Amniotic epithelial cell (primary cell): ENCODE measurements around the gene MUS81.
"Not testable (repeated sequence)": the region's sequence is repeated elsewhere in the genome, so short reads cannot be mapped to it uniquely, and the experiment has no call there.

Experiments
- DNase-seq: peaks from one replicate; pipeline ENCODE4 v3.0.0-alpha.2; 2010; ENCODE audit warnings: low read depth

MUS81 gene

DNA sequence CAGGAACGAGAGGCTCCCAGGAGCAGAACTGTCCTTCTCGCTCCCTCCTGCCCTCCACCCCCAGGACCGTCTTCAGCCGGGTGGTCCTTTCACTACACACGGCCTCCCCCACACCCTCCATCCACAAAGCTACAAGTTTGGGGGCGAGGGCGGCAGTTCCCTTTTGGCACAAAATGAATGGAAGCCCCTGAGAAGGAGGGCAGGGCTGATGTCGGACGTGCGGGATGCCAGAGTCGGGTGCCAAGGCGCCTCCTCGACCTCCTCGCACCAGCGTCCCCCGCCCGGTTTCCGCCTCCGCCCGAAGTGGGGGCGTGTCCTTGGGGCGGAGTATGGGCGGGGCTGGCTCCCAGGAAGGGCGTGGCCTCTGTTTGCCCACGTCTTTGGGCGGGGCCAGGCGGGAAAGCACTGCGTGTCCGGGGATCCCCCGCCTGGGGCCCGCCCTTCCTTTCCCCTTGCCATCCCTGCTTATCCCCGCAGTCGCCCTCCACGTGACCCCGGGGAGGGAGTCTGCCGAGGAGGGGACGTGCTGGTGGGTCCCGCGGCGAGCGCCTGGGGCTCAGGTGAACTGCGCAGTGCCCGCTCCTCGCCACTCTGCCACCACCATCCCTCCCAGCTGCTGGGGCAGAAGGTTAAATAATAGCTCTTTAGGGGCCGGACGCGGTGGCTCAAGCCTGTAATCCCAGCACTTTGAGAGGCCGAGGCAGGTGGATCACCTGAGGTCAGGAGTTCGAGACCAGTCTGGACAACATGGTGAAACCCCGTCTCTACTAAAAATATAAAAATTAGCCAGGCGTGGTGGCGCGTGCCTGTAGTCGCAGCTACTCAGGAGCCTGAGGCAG is 13.3 kb downstream of the MUS81 start:
- peak; percentile 86 for DNase-seq

DNA sequence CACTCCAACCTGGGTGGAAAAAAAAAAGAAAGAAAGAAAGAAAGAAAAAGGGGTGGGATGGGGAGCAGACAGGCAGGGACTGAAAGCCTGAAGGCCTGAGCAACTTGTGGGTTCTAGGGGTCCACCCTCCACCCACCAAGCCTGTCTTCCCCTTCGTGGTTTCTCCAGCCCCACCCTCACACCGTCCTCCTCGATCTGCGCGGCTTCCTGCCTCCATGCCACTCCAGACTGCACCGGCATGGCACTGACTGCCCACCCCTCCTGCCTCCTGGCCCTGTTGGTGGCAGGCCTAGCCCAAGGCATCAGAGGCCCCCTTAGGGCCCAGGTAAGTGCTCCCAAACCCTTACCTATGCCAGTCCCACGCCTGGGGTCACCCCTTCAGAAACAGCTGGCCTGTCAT is 19.4 kb downstream of the MUS81 start, which contains the start of gene CTSW:
Gene CTSW, plus strand, starts transcription at position 221 of the 400 bp plus-strand sequence. Its CDS starts 18 bp downstream, at position 239.
- DNase-seq, result no peak

DNA sequence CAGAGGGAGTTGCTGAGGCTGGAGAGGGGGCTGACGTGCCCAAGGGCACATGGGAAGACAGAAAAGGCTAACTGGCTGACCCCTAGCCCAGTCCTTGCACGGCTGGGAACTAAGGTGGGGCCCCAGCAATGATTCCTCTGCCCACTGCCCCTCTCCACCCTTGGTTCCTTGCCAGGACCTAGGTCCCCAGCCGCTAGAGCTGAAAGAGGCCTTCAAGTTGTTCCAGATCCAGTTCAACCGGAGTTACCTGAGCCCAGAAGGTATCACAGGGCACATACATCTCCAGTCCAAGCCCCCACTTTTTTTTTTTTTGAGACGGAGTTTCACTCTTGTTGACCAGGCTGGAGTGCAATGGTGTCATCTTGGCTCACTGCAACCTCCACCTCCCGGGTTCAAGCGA is 19.8 kb downstream of the MUS81 start:
- no peak for DNase-seq

DNA sequence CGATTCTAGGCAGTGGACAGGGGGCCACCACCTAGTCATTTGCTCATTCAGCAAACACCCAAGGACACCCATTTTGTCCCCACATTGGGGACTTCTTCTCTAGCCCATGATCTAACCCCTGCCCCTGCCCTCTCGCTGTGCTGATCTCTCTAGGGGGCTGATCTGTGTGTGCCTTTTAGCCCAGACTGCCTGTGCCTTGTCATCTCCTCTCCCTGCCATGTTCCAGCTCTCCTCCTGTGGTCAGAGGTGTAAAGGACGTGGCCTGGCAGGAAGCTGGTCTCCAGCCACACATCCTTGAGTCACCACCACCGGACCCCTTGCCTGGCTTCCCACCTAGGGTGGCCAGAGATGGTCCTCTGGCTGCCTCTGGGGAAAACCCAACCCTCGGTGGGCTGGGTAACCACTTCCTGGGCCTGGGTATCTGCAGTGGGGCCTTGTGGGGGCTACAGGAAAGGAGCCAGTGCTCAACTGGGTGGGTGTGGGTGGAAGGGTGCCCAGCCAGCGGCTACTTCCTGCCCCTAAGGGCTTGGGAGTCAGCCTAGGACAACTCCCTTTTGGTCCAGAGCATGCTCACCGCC is 20.7 kb downstream of the MUS81 start:
- no peak for DNase-seq

DNA sequence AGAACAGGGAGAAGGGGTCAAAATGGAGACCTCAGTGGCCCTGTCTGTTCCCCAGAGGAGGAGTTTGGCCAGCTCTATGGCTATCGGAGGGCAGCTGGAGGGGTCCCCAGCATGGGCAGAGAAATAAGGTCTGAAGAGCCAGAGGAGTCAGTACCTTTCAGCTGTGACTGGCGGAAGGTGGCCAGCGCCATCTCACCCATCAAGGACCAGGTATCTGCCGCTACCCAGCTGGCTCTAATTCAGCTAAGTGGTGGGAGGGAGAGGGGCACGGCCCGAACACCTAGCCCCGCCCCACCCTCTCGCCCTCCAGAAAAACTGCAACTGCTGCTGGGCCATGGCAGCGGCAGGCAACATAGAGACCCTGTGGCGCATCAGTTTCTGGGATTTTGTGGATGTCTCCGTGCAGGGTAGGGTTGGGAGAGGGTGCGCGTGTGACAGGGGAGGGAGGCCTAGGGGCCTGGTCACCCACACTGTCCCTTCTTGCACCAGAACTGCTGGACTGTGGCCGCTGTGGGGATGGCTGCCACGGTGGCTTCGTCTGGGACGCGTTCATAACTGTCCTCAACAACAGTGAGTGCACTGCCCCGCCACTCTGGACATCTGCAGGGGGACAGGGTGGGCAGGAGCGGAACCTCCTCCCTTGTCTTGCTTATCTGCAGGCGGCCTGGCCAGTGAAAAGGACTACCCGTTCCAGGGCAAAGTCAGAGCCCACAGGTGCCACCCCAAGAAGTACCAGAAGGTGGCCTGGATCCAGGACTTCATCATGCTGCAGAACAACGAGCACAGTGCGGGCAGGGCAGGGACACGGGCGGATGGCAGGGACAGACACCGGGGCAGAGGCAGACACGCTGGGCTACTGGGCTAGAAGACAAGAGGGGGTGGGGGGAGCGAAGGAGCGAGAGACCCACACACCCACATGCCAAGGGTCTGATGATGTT is 22.2 kb downstream of the MUS81 start:
- DNase-seq, result no peak

DNA sequence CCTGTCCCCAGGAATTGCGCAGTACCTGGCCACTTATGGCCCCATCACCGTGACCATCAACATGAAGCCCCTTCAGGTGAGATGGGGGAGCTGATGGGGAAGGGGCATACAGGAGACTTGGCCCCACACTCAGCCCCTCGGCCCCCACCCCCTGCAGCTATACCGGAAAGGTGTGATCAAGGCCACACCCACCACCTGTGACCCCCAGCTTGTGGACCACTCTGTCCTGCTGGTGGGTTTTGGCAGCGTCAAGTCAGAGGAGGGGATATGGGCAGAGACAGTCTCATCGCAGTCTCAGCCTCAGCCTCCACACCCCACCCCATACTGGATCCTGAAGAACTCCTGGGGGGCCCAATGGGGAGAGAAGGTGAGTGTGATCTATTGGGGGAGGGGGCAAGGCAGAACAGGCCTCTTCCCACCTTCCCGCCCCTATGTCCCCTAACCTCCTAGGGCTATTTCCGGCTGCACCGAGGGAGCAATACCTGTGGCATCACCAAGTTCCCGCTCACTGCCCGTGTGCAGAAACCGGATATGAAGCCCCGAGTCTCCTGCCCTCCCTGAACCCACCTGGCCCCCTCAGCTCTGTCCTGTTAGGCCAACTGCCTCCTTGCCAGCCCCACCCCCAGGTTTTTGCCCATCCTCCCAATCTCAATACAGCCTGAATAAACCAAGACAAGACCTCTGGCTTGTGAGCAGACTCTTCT is 23.0 kb downstream of the MUS81 start:
- DNase-seq, result no peak

DNA sequence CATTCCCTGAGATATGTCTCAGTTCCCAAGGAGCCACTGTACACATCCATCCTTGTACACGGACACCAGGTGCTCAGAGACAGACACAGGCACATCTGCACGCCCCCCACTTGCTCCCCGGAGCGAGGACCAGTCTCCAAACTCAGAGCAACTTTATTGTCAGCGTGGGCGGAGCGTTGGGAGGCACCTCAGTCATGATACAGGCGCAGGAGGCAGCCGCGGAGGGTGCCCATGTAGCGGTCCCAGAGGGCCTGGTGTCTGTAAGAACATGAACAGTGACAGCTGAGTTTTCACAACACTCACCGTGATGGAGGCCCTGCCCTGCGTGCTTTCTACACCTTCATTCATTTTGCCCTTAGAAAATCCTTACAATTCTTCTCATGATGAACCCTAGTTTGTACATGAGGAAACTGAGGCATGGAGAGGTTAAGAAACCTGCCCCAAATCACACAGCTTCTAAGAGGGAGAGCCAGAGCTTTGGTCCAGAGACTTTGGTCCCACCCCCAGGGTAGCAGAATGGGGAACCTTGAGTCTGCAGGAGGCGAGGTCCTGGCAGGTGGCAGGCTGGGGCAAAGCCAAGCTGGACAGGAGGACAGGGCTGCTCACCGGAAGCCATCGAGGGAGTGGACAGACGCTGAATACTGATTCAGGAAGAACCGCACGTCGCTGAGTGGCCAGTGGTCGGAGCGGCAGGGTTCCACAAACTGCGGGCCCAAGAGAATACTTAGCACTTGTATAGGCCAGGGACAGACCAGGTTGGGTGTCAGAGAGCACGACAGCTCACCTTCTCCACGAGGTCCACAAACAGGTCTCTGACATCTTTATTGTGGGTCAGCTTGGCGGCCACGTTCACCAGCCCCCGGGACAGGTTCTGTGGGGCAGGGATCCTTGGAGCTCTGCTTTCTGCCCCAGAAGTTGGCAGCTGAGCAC is 23.8 kb downstream of the MUS81 start:
- no peak for DNase-seq

DNA sequence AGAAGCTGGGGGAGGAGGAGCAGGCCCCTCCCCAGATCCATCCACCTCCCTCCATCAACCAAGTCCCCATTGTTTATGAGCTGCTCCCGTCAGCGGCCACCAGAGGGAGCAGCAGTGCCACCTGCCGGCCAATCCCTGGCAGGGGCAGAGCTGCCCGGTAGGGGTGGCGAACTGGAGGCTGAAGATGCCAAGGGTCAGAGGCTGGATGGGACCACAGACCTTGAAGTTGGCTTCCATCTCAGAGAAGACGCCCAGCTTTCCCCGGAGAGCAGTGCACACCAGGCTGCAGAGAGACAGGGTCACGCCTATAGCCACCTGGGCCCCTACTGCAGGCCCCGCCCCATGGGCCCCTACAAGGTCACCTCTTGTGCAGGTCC is 24.5 kb downstream of the MUS81 start:
- peak; percentile 64 for DNase-seq

DNA sequence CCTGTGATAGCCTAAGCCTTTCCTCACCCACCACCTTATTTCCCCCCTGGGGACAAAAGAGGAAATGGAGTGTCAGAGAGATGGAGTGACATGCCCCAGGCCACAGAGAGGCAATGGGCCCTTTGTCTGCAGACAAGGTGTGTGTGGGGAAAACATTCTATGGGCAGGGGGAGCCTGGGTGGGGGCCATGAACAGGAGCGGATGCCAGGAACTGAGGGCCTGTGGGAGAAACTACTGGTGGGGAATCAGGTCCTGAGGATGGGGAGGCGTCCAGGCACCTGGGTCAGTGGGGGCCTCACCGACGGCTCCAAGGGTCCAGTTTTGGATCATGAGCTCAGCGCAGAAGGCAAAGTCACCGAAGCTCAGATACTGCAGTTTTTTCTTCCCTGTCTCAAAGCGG is 25.0 kb downstream of the MUS81 start:
- DNase-seq, result no peak

DNA sequence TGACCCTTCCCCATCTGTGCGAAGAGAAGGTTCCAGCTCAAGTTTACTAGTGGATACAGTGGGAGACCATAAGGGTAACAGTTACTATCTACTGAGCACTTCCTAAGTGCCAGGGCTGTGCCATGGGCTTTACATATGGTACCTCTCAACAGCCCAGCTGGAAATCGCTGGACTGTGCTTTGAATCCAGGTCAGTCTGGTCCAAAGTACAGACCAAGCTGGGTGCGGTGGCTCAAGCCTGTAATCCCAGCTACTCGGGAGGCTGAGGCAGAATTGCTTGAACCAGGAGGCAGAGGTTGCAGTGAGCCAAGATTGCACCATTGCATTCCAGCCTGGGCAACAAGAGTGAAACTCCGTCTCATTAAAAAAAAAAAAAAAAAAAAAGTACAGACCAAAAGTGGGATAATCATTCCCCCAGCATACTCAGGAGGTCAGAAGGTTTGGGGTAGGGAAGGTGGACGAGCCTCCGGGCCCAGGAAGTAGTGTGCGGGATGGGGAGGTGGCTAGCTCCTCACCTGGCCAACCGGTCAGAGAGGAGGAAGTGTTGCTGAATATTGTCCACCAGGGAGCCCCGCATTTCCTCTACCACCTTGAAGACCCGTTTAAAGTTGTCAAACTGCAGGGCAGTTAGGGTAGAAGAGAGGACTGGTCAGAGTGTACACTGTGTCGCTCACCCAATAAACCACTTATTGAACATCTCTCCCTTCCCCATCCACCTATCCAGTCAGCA is 25.7 kb downstream of the MUS81 start:
- no peak for DNase-seq

DNA sequence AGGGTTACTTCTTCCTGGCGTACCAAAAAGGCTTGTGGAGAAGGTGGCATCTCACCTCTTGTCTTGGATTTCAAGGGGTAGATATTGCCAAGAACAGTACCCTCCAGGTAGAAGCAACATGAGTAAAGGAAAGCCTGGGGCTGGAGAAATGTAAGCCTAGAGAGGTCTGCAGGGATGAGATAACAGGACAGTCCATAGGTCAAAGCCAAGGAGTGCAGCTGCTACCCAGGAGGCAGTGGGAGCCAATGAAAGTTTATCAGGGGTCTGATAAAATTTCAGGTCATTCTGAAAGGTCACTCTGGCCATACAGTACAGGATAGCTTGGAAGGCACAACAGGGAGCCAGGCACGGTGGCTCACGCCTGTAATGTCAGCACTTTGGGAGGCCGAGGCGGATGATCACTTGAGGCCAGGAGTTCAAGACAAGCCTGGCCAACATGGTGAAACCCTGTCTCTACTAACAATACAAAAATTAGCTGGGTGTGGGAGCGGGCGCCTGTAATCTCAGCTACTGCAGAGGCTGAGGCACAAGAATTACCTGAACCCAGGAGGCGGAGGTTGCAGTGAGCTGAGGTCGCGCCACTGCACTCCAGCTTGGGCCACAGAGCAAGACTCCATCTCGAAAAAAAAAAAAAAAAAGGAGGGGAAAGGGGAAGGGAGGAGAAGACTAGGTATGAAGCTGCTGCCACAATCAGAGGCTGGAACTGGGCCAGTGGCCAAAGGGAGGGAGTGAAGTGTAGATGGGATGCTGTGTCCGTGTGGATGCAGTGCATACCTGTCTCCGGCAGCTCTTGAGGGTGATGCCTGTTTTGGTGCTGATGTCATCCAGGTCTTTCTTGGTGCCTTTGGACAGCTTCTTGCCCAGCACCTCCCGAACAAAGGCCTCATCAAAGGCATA is 26.8 kb downstream of the MUS81 start:
- DNase-seq, result no peak

DNA sequence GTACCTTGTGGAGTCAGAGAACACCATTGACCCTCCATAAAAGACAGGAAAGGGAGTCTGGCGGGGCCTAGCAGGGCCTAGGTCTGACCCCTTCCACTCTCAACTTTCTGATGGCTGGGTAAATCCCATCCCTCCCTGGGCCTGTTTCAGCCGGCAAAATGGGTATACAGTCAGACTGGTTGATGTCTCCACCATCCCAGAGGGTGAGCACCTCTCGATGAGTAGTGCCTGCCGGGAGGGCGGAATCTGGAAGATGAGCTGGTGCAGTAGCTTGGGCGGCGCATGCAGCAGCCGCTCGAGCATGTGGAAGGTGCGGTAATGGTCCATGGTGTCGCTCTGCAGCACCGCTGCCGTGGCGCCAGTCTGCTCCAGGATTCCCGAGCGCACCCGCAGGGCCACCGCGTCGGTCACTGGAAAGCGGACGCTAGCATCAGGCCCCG is 27.5 kb downstream of the MUS81 start:
- DNase-seq, result peak; percentile 22

DNA sequence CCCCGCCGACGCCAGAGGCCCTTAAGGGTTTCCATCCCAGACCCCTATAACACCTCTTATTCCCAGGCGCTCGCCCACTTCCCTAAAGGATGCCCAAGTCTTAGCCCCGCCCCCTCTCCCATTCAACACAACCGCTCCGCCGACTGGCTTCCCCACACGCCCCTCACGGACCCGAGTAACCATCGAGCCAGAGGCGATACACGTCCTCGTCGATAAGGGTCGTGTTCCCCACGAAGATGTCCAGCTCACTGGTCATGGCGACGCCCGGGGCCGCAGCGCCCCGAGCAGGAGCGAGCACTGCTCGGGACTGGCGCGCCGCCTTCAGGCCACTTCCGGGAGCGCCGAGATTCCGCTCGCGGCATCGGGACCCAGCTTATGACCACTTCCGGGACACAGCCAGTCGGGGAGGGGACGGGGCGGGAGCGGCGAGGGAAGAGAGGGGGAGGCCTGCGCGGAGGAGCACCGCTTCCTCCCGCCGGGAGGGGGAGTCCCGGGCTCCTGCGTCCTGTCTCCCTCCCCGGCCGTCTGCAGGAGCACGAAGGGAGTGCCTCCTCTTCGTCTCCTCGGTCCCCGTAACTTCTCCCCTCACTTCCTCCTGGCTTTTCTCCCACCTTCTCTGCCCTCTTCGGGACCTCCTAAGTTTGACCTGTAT is 28.1 kb downstream of the MUS81 start, which contains the start of gene FIBP:
Gene FIBP, minus strand, starts transcription at position 309 of the 652 bp plus-strand sequence. Its CDS starts 53 bp downstream, at position 256.
- peak; percentile 95 for DNase-seq

DNA sequence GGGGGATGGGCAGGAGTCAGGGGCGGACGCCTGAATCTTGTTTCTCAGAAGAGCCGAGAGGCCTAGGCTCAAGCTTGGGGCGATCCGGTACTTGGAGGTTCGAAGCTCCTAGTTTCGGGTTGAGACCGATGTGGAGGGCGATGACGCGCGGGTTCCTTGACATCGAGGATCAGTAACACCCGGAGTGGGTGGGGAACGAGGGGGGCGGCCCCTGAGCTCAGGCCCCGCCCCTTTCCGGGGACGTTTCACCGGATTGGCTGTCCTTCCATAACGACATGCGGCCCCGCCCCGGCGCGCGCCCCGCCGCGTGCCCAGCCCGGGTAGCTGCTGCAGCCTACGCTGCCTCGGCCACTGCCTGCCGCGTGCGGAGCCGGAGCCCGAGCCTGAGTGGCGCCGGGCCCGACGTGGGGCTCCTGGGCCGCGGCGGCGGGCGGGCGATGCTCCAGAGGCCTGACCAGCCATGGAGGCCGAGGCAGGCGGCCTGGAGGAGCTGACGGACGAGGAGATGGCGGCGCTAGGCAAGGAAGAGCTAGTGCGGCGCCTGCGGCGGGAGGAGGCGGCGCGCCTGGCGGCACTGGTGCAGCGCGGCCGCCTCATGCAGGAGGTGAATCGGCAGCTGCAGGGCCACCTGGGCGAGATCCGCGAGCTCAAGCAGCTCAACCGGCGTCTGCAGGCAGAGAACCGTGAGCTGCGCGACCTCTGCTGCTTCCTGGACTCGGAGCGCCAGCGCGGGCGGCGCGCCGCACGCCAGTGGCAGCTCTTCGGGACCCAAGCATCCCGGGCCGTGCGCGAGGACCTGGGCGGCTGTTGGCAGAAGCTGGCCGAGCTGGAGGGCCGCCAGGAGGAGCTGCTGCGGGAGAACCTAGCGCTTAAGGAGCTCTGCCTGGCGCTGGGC is 30.3 kb downstream of the MUS81 start, which contains the start of gene CCDC85B:
Gene CCDC85B, plus strand, starts transcription at position 350 of the 895 bp plus-strand sequence. Its CDS starts 111 bp downstream, at position 461.
- peak; percentile 89 for DNase-seq

DNA sequence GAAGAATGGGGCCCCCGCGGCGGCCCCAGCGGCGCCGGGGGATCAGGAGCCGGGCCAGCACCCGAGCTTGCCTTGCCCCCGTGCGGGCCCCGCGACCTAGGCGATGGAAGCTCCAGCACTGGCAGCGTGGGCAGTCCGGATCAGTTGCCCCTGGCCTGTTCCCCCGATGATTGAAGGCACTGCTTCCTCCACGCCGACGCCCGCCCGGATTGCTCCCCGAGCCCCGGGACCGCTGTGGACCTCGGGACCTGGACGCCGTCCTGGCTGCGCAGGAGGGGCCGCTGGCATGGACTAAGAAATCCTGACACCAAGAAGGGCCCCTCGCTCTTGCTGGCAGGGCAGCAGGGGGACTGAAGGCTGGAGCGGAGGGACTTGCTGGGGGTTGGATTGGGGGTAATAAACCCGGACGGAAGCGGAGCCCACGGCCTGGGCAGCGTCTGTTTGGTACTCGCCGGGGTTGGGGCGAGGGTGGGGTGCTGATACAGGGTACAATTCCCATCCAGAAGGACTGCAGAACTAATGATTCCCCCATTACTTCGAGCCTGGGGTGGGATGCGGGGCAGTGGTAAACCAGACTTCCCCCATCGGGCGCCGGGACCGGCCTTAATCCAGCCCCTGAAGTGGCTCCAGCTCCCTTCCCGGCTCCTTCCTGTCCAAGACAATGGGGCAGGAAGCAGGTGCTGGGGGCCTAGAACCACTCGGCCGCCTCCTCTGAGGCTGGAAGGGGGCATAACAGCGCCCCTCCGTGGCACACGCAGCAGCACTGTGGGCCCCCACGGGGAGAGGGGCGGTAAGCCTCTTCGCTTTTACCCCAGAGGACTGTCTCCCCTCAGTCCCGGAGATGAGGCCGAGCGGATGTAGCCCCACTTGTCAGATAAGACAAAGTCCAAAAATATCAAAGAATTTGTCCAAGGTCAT is 31.2 kb downstream of the MUS81 start:
- DNase-seq, result peak; percentile 27

DNA sequence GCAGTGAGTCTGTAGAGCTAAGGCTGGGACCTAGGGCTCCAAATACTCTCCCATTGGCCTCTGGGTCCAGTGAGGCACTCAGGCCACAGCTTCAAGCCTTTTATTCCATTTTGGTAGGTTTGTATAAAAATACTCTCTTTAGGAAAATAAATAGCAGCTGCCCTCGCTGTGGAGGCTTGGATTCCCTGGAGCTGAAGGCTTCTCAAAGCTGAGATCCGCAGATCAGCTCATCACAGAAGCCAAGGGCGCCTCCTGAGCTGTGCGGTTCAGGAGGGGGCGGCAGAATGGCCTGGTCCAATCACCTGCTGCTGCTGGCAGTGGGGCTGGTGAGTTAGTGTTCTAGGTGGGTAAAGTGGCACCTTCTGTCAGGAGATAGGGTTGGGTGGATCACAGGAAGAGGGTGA is 31.9 kb downstream of the MUS81 start:
- DNase-seq, result not testable (repeated sequence)
